Measurements from ENCODE around the gene TSPAN31. TPM values are rescaled to one million over a fixed set of nuclear protein-coding genes. Genes with fewer than 3 reads are reported as not detected.

Gene TSPAN31
- total RNA-seq, 1 donor from 2014 or later = 18.6 TPM

- Histone ChIP-seq H3K27me3 (ENCODE audit: insufficient read depth, low read length) (peaks cover 75% of the 10 kb centered on the region), H3K27ac (ENCODE audit: low read depth, low read length) (no peak overlapping the region), H2AFZ (ENCODE audit: low read depth, low read length) (peak overlapping the region; percentile 47), H4K20me1 (ENCODE audit: insufficient read depth, low read length) (peaks cover 9% of the 10 kb centered on the region), H3K9me3 (ENCODE audit: insufficient read depth, low read depth, low read length) (no peaks in the 10 kb centered on the region), H3K79me2 (ENCODE audit: insufficient read depth, low read length) (no peaks in the 10 kb centered on the region), H3K4me2 (ENCODE audit: low read length) (peak overlapping the region; percentile 71), H3K36me3 (ENCODE audit: insufficient read depth, low read length) (no peaks in the 10 kb centered on the region), H3K9ac (ENCODE audit: low read length) (no peak overlapping the region), H3K4me1 (ENCODE audit: insufficient read depth, low read length) (peaks cover 11% of the 10 kb centered on the region), H3K4me3 (ENCODE audit: insufficient read depth, low read depth, low read length) (no peak overlapping the region)
- peaks cover 17% of the 10 kb centered on the region for H3K4me1 Mint-ChIP-seq (ENCODE audit: low read depth, unreplicated experiment)
- no peak for TF ChIP-seq CTCF (IDR thresholded peaks at IDR 0.05; ENCODE audit: insufficient read depth, low read depth, low read length)
- TF ChIP-seq EZH2 (IDR thresholded peaks at IDR 0.05; ENCODE audit: insufficient read depth, low read length) = peak; percentile 99
- no peak for FAIRE-seq
- H3K27ac Mint-ChIP-seq (ENCODE audit: unreplicated experiment) = no peak overlapping the region
- peaks cover 58% of the 10 kb centered on the region for H3K27me3 Mint-ChIP-seq (ENCODE audit: low read depth, unreplicated experiment)
- H3K4me3 Mint-ChIP-seq (ENCODE audit: unreplicated experiment) = no peak overlapping the region
- H3K36me3 Mint-ChIP-seq (ENCODE audit: low read depth, unreplicated experiment) = peaks cover 3% of the 10 kb centered on the region
- DNase-seq (ENCODE audit: low read depth) = no peak
- no peaks in the 10 kb centered on the region for H3K9me3 Mint-ChIP-seq (ENCODE audit: unreplicated experiment)
Observed at GRCh38 chr12:57737467-57738460, 7.1 kb upstream of the TSPAN31 start.

DNA sequence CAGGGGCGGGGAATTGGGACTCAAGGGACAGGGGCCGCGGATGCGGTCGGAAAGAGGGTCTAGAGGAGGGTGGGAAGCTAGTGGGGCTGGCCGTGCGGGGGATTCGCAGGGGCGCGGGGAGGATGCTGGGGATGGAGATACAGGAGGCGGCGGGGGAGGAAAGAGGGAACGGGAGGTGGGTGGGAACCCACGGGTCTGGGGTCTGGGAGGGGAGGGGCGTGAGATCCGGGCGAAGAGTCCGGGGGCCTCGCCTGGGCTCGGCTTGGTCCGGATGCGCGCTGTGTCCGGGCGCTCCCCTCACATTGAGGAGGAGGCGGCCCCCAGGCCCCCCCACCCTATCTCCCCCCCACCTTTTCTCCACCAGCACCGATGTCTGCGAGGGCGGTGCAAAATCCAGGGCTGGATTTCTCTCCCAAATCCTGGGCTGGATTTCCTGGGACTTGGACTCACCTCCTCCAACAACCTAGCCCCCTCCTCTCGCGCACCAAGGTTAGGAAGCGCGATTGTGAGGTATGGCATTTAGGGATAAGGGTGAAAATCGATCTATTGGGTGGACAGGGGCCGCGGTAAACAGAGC, 6.1 kb upstream of the TSPAN31 start, which contains the start of gene AGAP2:
Gene AGAP2, minus strand, starts transcription at position 82 of the 577 bp plus-strand sequence. CDS start 496 bp downstream, outside the sequence.
- Mint-ChIP-seq H3K9me3 (ENCODE audit: unreplicated experiment) (no peaks in the 10 kb centered on the region), H3K4me3 (ENCODE audit: unreplicated experiment) (peak within 1 kb of the TSS; percentile 46), H3K27me3 (ENCODE audit: low read depth, unreplicated experiment) (peaks cover 51% of the 10 kb centered on the region), H3K4me1 (ENCODE audit: low read depth, unreplicated experiment) (peaks cover 17% of the 10 kb centered on the region), H3K36me3 (ENCODE audit: low read depth, unreplicated experiment) (peaks cover 3% of the 10 kb centered on the region), H3K27ac (ENCODE audit: unreplicated experiment) (peak within 1 kb of the TSS; percentile 14)
- Histone ChIP-seq H2AFZ (ENCODE audit: low read depth, low read length) (peak within 1 kb of the TSS; percentile 47), H3K27me3 (ENCODE audit: insufficient read depth, low read length) (peaks cover 70% of the 10 kb centered on the region), H3K9me3 (ENCODE audit: insufficient read depth, low read depth, low read length) (no peaks in the 10 kb centered on the region), H3K79me2 (ENCODE audit: insufficient read depth, low read length) (no peaks in the 10 kb centered on the region), H3K36me3 (ENCODE audit: insufficient read depth, low read length) (no peaks in the 10 kb centered on the region), H3K4me3 (ENCODE audit: insufficient read depth, low read depth, low read length) (no peak within 1 kb of the TSS), H3K4me2 (ENCODE audit: low read length) (peak within 1 kb of the TSS; percentile 71), H3K9ac (ENCODE audit: low read length) (no peak within 1 kb of the TSS), H3K27ac (ENCODE audit: low read depth, low read length) (no peak within 1 kb of the TSS), H4K20me1 (ENCODE audit: insufficient read depth, low read length) (peaks cover 9% of the 10 kb centered on the region), H3K4me1 (ENCODE audit: insufficient read depth, low read length) (peaks cover 11% of the 10 kb centered on the region)
- no peak for TF ChIP-seq CTCF (IDR thresholded peaks at IDR 0.05; ENCODE audit: insufficient read depth, low read depth, low read length)
- no peak for TF ChIP-seq EZH2 (IDR thresholded peaks at IDR 0.05; ENCODE audit: insufficient read depth, low read length)
- no peak for FAIRE-seq
- peak; percentile 12 for DNase-seq (ENCODE audit: low read depth)

Measured in astrocyte (in vitro differentiated cells and primary cell).